Putamen (tissue), 1 donor: ENCODE measurements around the gene INPP1.
A peak's percentile ranks its signal among the peaks of the same experiment; 100 is the strongest.
"Not testable (repeated sequence)": the region's sequence is repeated elsewhere in the genome, so short reads cannot be mapped to it uniquely, and the experiment has no call there.

ENCODE experiments used
- DNase-seq: peaks from one replicate; pipeline ENCODE4 v3.0.0-alpha.2; 2016; ENCODE audit warnings: low spot score

Gene INPP1, protein sequence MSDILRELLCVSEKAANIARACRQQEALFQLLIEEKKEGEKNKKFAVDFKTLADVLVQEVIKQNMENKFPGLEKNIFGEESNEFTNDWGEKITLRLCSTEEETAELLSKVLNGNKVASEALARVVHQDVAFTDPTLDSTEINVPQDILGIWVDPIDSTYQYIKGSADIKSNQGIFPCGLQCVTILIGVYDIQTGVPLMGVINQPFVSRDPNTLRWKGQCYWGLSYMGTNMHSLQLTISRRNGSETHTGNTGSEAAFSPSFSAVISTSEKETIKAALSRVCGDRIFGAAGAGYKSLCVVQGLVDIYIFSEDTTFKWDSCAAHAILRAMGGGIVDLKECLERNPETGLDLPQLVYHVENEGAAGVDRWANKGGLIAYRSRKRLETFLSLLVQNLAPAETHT

DNA sequence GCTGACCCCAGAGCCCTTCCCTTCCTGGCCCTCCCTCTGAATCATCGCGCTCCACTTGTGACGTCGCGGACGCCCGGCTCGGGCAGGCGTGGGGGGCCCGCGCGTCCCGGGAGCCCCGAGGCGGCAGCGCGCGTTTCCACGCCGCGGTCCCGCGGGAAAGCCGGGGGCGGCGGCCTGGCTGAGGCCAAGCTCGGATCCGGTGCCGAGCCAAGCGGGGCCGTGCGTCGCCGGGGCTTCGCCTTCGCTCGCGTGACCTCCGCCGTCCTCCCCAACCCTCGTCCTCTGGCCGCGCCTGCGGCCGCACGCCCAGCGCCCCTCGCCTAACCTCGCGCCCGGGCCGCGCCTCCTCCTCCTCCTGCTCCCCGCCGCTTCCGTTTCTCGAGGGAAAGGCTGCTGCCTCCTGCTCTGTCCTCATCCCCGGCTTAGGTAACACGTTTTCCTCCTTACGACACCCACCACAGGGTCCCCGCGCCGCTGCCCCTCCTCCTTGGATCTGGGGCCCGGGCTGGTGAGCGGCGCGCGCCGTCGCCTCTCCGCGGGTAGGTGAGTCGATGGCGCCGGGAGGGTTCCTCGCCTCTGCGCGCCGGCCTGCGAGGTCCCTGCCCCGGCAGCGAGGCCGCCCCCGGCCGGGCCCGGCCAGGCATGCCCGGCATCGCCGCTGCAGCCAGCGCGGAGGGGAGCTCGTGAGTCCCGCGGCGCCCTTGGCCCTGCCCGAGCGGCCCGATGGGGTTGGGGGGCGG is at the start of gene INPP1:
Gene INPP1, plus strand, starts transcription at position 54 of the 740 bp plus-strand sequence. CDS start 16,514 bp downstream, outside the sequence.
- DNase-seq: peak; percentile 67

DNA sequence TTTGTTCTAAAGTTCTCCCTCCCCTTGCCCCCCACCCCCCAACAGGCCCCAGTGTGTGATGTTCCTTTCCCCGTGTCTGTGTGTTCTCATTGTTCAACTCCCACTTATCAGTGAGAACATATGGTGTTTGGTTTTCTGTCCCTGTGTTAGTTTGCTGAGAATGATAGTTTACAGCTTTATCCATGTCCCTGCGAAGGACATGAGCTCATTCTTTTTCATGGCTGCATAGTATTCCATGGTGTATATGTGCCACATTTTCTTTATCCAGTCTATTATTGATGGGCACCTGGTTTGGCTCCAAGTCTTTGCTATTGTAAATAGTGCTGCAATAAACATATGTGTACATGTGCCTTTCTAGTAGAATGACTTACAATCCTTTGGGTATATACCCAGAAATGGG is 45.5 kb upstream of the INPP1 start:
- DNase-seq: not testable (repeated sequence)

DNA sequence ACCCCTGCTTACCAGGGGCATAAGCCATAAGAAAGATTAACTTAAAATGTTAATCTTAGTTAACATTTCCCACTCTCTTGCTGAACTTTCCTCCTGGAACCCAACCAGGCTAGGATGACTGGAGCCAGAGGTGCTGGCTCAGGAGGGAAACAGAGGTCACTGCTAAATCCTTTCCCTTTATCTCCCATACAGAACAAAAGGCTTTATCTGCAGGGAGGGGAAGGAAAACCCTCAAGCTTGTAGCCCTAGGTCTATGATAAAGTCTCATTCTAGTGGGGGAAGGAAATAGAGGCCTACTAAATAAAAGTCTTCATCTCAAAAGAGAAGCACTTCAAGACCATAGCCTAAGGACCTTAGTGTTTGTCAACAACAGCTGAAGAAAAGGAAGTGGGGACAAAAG is 42.4 kb upstream of the INPP1 start:
- no peak for DNase-seq

DNA sequence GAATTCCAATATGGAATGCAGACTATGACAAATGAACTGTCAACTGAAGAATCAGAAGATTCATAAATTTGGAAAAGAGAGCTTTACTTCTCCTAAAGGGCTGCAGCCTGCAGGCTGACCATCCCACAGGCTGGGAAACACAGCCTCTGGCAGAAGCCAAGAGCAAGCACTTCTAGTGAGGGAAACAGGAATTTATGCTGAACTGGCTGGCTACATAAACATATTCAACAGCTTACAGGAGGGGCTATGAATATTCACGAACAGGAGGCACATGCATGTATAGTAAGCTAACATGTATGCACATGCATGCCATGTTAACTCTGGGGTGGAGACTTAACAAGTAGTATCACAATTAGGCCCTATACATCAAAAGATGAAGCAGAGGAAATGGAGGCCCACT is 41.3 kb upstream of the INPP1 start:
- no peak for DNase-seq

DNA sequence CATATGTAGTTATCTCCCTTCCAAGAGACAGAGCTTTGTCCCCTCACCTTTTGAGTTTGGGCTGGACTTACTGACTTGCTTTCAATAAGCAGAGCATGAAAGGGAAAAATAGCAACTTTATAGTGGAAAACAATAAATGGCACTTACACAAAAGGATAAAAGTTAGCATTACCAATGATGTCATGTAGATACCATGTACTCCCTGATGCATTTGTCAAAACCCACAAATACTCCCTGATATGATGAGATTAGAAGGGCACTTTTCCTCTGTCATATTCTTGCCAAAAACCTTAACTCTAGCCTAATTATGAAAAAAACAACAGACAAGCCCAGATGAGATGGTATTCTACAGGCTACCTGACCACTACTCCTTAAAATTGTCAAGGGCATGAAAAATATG is 39.7 kb upstream of the INPP1 start:
- DNase-seq: no peak

DNA sequence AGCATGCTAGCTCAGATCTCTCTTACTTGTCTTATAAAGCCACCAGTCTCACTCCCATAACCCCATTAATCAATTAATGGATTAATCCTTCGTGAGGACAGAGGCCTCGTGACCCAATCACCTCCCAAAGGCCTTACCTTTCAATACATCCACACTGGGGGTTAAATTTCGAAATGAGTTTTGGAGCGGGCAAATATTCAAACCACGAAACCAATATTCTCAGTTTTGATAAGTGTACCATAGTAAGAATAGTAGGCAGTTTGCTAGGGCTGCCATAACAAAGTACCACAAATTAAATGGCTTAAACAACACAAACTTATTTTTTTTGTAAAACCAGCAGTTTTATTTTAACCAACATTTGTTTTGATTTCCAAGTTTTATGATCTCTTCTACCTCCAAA is 39.0 kb upstream of the INPP1 start:
- no peak for DNase-seq

DNA sequence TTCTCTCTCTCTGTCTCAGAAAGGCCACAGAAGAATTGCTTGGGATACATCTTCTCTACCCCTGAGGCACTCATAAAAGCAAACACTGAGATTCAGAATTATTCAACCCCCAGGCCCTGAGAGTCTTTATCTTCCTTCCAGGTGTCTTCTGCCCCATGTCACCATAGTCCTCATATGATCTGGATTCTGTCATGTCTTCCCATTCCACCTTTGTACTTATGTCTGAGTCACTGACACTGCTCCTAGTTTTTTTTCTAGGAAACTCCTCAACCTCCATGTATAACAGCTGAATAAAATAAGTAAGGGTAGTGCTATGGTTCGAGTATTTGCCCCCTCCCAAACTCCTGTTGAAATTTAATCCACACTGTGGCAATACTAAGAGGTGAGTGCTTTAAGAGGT is 35.4 kb upstream of the INPP1 start:
- DNase-seq: no peak

DNA sequence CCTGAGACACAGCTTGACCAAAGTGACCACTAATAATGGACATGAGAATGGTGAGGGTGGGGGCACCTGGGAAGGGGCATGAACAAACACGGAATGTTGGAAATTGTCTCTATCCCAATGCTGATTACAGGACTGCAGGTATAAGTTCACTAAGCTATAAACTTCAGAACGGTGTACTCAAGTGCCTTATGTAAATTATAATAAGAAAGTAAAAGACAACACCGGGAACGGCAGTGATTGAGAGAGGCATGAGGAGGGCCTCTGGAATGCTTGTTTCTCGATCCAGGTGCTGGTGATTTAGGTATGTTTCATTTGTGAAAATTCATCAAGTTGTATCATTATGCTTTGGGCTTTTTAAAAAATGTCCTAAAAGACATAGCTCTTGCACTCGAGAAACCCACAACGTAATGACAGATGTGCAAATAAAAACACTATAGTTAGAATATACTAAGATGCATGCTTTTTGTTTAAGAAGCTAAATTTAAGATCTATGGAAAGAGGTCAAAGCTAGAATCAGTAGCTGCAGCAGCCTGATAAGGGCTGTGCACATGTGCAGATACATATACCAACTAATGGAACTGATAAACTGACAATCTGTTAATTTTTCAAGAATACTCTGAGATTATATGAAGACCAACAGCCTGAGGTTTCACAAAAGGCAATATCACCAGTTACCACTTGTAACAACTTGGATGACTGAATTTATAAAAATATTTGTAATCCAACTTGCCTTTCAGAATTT is 31.3 kb upstream of the INPP1 start:
- DNase-seq: no peak

DNA sequence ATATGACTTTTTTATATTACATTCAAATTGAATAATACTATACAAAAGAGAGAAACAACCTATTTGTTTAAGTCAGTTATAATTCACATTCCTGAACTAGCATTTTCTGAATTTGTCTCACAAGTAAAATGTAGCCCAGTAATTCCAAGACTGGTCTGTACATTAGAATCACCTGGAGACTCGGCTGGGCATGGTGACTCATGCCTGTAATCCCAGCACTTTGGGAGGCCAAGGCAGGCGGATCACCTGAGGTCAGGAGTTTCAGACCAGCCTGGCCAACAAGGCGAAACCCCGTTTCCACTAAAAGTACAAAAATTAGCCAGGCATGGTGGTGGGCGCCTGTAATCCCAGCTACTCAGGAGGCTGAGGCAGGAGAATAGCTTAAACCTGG is 30.8 kb upstream of the INPP1 start:
- DNase-seq: not testable (repeated sequence)

DNA sequence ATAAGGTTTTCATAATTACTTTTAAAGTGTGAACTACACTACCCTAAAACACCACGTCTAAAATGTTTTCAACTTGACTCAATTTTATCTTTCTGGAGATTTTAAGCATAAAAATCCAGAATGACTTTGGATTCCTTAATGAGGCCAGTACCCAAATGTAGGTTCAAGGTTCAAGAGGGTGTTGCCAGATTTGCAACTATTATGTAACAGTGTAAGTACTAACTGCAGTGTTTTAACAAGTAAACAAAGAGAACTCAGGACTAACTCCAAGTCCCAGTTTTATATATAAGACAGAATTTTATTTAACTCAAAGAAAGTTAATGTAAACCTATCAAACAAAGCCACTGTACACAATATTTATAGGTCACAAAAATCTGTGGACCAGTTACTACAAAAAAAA is 29.5 kb upstream of the INPP1 start:
- no peak for DNase-seq

DNA sequence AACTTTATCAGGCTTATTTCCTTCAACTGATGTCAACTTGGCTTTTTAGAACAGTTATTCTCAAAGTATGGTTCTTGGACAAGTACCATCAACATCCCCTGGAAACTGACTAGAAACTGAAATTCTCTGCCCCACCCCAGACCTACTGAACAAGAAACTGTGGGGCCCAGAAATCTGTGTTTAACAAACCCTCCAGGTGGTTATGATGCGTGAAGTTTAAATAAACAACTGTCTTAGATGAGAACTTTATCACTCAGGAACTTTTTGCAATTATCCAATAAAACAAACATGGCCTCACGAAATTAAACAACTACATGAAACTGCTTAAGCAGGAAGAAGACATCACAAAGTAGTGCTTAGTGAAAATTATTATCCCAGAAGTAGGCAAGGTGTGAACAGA is 28.1 kb upstream of the INPP1 start:
- DNase-seq: no peak

DNA sequence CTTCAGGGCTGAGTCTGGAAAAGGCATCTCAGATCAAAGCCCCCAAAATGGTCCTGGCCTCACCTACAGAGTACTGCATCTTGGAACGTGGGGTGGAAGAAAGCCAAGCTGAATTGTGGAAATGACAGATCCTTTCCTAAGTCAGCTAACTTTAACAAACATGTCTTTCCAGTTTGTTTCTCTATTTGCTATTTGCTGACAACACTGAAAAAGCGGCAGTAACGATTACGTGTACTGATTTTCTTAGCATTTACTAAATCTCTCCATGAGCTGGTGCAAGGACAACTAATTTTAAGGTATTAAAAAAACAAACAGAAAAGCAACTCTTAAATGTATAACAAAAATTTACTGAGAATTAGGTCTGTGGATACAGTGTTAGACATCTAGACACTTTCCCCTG is 24.9 kb upstream of the INPP1 start:
- no peak for DNase-seq

DNA sequence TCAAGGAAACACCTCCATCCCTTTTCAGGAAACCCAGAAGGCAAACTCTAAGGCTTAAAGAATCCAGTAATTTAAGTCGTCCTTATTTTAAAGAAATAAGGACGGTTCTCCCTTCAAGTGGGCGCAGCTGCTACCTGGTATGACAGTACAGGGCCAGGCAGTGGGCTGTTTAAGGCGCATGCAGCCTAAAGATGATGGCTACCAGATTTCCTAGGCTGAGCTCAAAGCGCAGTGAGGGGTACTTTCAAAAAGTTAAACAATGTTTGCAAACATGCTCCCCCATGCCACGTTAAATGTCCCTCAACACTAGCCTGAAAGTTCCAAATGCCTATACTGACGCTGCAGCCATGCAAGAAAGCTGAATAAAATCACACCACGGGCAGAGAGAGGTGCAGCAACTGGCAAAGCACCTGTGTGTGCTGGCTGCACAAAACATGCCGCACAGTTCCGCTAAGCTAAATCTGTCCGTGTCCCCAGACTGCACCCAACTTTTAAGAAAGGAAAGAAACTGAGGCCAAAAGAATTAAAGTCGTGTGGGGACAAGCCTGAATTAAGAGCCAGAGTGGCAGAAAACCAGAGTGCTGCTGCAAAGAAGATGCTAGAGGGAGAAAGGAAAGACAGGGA is 24.3 kb upstream of the INPP1 start:
- DNase-seq: peak; percentile 44

DNA sequence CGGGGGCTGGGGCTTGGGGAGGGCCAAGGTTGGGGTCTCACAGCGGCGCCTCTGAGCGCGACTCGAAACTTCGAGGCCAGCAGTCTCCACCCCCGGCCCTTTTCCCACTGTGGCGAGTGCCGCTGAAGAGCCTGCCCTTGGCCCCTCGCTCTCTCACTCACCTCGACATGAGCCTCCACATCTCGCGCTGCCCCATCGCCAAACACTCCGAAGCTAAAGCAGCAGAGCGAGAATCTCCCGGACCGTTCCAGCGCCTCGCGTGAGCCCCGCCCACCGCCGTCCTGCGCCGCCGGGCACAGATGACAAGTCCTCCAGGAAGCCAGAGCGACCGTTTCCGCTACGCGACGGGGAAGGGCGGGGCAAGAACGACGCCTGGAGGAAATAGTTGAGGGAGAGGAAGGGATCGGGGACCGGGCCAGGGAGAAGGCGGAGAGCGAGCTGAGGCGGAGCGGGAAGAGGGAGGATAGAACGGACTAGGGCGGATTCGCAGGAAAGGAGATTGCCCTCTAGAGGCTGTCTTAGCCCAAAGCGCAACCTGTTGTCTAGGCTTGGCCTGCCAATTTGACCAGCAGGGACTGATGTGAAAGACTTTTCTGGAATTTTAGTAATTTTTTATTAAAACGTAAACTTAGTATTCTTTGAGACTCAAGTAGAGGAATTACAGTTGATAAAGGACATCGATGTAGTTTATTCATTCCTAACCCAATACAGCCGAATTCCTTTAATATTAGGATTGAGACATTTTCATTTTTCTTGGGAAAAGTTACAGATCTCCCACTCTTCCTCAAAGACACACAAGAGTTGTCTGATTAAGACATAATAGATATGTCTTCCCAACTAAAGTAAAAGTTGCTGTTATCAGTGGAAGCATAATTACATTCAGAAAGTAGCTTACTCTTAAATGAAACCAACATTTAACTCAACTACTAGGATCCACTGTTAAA is 23.6 kb upstream of the INPP1 start, which contains the start of gene HIBCH:
Gene HIBCH, minus strand, starts transcription at position 272 of the 944 bp plus-strand sequence. Its CDS starts 76 bp downstream, at position 196.
- peak; percentile 99 for DNase-seq

DNA sequence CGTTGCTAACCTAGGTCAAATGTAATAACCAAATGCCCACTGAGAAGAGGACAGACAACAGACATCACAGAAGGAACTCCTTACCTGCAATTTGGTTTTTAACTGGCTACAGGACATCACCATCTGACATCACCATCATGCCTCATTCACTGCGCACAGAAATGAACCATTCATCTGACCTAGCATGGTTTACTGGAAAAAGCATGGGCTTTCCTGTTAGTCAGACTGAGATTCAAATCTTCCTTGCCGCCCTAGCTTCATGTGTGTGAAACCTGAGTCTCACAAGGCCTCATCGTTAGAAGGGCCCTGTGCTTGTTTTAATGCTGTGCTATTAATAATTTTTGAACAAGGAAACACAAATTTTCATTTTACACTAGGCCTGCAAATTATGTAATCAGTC is 22.7 kb upstream of the INPP1 start:
- DNase-seq: no peak

DNA sequence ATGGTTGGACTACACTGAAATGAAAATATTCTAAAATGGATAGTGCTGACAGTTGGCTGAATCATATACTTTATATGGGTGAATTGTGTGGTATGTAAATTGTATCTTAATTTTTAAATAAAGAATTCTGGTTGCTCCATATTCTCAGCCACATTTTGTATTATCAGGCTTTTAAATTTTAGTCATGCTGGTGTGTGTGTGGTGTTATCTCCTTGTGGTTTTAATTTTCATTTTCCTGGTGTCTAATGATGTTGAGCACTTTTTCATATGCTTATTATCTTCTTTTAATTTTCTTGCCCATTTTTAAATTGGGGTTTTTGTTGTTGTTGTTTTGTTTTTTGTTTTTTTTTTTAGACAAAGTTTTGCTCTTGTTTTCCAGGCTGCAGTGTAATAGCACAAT is 20.0 kb upstream of the INPP1 start:
- DNase-seq: no peak

DNA sequence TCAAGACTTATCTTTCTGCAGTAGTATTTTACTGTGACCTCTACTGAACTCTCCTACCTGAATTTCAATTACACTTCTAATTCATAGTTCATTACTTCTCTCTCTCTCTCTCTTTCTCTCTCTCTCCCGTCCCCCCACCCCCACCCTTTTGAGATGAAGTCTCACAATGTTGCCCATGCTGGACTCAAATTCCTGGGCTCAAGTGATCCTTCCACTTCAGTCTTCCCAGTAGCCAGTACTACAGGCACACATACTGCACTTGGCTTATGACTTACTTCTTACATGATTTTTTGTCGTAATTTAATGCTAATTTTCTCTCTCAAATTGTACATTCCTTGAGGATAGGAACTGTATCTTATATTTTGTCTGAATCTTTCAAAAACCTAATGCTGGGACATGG is 17.8 kb upstream of the INPP1 start:
- no peak for DNase-seq

DNA sequence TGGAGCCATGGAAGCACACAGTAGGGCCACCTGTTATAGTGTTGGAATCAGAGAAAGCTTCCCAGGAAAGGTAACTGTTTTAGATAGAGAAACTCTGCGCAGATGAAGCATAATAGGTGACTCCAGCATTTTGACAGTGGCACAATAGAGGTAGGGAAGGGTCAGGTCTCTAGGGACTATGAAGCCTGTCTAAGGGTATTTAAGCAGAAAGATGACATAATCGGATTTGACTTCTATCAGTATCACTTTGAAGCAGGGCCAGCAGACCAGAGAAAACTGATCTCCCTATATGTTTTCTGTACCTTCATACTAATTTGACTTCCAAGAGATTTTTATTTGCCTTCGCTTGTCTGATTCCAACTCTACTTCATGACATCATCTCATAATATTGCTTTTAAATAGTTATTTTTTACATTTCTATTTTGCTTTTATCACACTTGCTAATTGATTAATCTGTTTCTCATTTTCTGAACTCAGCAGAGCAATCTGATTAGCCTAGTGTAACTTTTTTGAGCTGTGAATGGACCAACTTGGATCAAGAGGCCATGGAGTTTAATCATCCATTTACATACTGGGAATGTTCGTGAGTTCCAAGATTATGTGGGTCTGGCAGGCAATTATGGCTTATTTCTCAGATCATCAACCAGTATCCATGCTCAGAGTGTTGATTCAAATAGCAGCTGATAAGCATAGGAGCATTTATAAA is 15.4 kb upstream of the INPP1 start:
- no peak for DNase-seq

DNA sequence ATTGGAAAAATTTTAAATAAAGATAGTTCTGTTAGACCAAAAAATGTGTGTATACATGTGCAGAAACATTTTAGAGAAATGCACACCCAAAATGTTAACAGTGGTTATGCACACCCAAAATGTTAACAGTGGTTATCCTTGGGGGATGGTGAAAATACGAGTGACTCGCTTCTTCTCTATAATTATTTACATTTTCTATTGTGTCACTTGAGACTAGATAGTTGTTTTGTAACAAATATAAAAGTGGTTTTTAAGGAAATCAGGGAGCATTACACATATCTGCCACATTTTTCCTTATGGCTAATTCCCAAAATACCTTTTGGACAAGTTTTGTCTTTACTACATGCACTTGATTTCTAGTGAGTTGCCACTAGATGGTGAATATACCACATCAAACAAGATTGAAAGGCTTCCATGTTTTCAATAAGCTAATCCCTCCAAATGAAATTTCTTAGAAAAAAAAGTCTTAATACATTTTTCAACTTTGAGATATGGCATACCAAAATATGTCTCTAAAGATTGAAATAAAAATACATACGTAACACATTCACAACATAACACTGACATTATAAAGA is 14.7 kb upstream of the INPP1 start:
- no peak for DNase-seq

DNA sequence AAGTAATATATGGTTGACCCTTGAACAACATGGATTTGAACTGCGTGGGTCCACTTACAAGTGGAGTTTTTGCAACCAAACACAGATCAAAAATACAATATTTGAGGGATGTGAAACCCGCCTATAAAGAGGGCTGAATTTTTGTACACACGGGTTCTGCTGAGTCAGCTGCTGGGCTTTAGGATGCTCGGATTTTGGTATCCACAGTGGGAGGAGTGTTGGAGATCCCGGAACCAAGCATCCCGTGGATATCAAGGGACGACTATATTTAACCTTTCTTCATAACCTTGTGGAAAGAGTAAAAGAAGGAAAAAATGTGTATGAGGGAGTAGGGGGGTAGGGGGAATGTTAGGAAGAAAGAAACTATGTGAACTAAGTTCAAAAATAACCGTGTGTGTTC is 10.0 kb upstream of the INPP1 start:
- no peak for DNase-seq
